HG03342 (cell line): ENCODE measurements around the gene PRX.
"Not testable (repeated sequence)": the region's sequence is repeated elsewhere in the genome, so short reads cannot be mapped to it uniquely, and the experiment has no call there.

ENCODE experiments used
- ATAC-seq: cut with Tn5 transposase; IDR thresholded peaks from one replicate; pipeline ENCODE4 v1.9.1; 2021; ENCODE audit warnings: mild to moderate bottlenecking, moderate library complexity; ENCODE audit not compliant: unreplicated experiment

Gene PRX

GRCh38 chr19:40390084-40390742 lies 23.0 kb downstream of the PRX start, which contains the start of gene HIPK4:
TSS of gene HIPK4 (minus strand) at chr19:40390181. CDS start at chr19:40389902, 279 bp downstream.
- ATAC-seq = no peak

- no peak for ATAC-seq
Measured at GRCh38 chr19:40389404-40390083, 23.6 kb downstream of the PRX start.

GRCh38 chr19:40388481-40388880 lies 24.7 kb downstream of the PRX start:
- ATAC-seq = no peak

- ATAC-seq = no peak
Measured at GRCh38 chr19:40387155-40387554, 26.0 kb downstream of the PRX start.

- no peak for ATAC-seq
Measured at GRCh38 chr19:40383668-40384248, 29.4 kb downstream of the PRX start.

GRCh38 chr19:40381321-40381720 lies 31.9 kb downstream of the PRX start:
- ATAC-seq = no peak

- ATAC-seq = no peak
Measured at GRCh38 chr19:40380199-40381037, 32.8 kb downstream of the PRX start.

GRCh38 chr19:40379446-40380198 lies 33.6 kb downstream of the PRX start:
- no peak for ATAC-seq

- ATAC-seq = no peak
Measured at GRCh38 chr19:40378509-40378908, 34.7 kb downstream of the PRX start.

GRCh38 chr19:40377876-40378385 lies 35.2 kb downstream of the PRX start:
- no peak for ATAC-seq

GRCh38 chr19:40376286-40376862 lies 36.8 kb downstream of the PRX start:
- ATAC-seq = no peak

- ATAC-seq = no peak
Measured at GRCh38 chr19:40374084-40374483, 39.1 kb downstream of the PRX start.

- no peak for ATAC-seq
Measured at GRCh38 chr19:40371802-40372122, 41.4 kb downstream of the PRX start.

GRCh38 chr19:40370997-40371801 lies 42.0 kb downstream of the PRX start:
- no peak for ATAC-seq

GRCh38 chr19:40370253-40370652 lies 42.9 kb downstream of the PRX start:
- ATAC-seq = not testable (repeated sequence)

- no peak for ATAC-seq
Measured at GRCh38 chr19:40369797-40370196, 43.4 kb downstream of the PRX start.

- no peak for ATAC-seq
Measured at GRCh38 chr19:40367577-40368434, 45.4 kb downstream of the PRX start.
